ENCODE measurements around the gene AGAP1. TPM values are rescaled to one million over a fixed set of nuclear protein-coding genes. Genes with fewer than 3 reads are reported as not detected.

AGAP1 gene
- total RNA-seq, 1 experiment from 2014 or later = 18.3 TPM

DNA sequence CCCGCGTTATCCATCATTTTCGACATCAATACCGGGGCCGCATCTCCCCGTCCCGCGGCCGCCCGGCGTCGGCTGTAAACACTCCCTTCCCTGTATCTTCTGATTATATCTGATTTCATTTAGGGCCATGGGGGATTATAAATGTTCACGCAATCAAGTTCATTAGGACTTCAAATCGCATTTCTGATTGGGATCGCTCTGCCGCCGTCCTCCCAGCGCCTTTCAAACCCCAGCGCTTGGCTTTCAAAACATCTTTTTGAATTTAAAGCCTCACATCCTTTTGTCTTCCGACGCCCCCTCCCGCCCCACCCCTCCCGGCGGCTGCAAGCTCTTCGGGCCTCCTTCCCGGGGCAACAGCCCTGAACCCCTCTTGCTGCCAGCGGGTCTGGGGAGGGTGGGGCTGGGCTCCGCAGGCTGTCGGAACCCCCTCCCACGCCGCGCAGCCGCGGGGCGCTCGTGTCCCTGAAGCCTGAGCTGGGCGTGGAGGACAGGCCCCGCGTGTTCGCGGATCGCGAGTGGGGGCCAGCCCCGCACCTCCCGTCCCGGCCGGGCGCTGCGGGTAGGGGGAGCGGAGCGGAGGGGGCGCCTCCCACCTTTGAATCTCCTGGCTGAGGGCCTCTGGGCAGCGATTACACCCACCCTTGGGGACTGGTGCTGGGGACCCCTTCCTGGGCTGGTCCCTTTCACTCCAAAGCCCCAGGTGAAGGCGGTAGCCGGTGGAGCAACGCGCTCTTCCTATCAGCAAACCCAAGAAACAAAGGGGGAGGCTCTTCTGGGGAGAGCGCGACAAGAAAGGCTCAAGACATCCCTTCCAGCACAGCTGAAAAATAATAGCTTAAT, 685.6 kb downstream of the AGAP1 start:
- no peak for DNase-seq (ENCODE audit: extremely low read depth, low read depth)

DNA sequence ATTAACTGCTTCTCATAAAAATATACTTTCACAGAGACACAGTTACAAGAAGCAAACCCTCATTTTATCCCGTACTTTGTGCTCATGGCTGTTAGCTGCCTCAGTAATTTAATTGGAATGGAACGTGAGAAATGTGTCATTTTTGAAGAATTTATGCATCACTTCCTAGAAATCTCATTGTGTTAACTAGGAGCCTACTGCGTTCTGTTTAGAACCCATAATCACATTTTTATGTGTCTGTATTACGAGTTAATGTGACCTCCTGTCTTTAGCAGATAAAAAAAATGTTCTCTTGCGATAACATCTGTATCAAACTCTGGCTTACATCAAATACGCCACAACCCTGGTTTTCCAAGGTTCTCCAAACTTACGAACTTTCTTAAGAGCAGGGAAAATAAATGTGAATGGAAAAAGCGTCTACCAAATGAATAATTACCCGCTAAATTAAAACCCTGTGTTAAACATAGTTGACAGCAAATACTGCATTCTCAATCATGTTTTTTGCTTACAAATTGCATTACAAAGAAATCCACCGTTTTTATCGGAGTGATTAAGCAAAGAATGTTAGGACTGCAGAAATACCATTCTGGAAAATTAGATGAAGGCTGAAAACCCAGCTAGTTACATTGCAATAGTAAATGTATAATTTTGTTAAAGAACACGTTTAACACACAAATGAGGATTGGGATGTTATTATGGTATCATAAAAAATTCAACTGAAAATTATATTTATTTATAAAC, 686.4 kb downstream of the AGAP1 start:
- DNase-seq (ENCODE audit: extremely low read depth, low read depth) = peak; percentile 68

DNA sequence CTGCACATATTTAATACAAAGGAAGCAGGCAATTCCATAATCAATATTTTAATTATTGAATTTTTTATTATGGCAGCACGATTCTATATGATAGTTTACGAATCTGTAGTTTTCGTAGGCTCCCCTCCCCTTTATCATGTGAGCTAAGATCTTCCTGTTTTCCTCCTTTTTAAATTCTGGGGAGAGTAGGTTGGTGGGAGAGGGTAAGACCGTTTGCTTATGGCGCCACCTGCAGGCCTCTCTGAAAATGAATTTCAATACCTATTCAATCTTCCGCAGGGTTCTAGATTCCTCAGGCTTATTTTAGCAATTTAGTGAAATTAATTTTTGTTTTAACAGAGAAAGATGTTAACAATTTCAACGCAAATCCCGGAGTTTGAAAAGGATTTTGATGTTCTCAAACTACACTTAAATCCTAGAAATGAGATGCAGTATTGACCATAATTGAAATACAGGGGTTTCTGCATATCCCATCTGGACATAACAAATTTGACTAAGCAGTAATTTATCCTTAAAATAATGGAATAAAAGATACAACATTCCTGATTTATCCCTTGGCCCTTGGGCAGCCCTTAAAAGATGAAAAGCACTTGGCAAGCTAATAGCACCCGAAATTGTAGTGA, 687.1 kb downstream of the AGAP1 start:
- peak; percentile 66 for DNase-seq (ENCODE audit: extremely low read depth, low read depth)

Small RNAs within 50 kb of the gene (small RNA-seq; reads per million reads assigned to genes)
- gene RF00019 = 0 reads per million in 2 experiments
- 0 reads per million in 2 experiments for gene RN7SL204P
- gene RNU7-127P = 0 to 0.06 reads per million in 2 experiments
- 0 to 0.06 reads per million in 2 experiments for gene TMSB10P1
